ENCODE results near the gene HTR6. TPM values are rescaled to one million over a fixed set of nuclear protein-coding genes. Genes with fewer than 3 reads are reported as not detected.

HTR6 gene
- total and polyA plus RNA-seq, 2 of the 4 experiments (the other 2 are of a cell fraction) = not detected

GRCh38 chr1:19621274-19621950 is 43.3 kb upstream of the HTR6 start:
- intact Hi-C loops (cut with micrococcal nuclease) = no loop called here
- Histone ChIP-seq H3K4ac (ENCODE audit: low read depth, low read length) (no peak overlapping the region), H2BK15ac (ENCODE audit: low read depth, low read length) (no peak overlapping the region), H3K27me3 (ENCODE audit: control insufficient read depth, insufficient read depth, low read length) (no peaks in the 10 kb centered on the region), H2AK9ac (replicated peaks; ENCODE audit: low read depth, low read length, poor library complexity) (no peak overlapping the region), H2BK5ac (ENCODE audit: low read depth, low read length, poor library complexity, severe bottlenecking) (no peak overlapping the region), H2BK120ac (ENCODE audit: low read depth, low read length) (no peak overlapping the region), H3K4me3 (ENCODE audit: insufficient read depth, low read depth, low read length) (no peak overlapping the region), H2BK20ac (ENCODE audit: low read depth, low read length) (no peak overlapping the region), H2AFZ (replicated peaks; ENCODE audit: low read length, poor library complexity) (no peak overlapping the region), H4K5ac (ENCODE audit: low read depth, low read length) (no peak overlapping the region), H3K18ac (ENCODE audit: low read depth, low read length) (no peak overlapping the region), H3K36me3 (ENCODE audit: control insufficient read depth, insufficient read depth, low read length) (peaks cover 17% of the 10 kb centered on the region), H3K9me3 (ENCODE audit: control insufficient read depth, insufficient read depth, low read length) (no peaks in the 10 kb centered on the region), H3K27ac (ENCODE audit: insufficient read depth, low read length) (no peak overlapping the region), H4K20me1 (ENCODE audit: insufficient read depth, low read length) (peaks cover 17% of the 10 kb centered on the region; the same call in 1 of the 2 replicates), H3K79me1 (ENCODE audit: low read depth in 1 of 2, low read length in 2 of 2) (peaks cover 38 to 67% of the 10 kb centered on the region in 2 experiments), H4K91ac (ENCODE audit: insufficient read depth, low read depth, low read length) (no peak overlapping the region), H3K4me1 (ENCODE audit: control insufficient read depth, insufficient read depth, low read length) (peaks cover 23% of the 10 kb centered on the region), H3K9ac (ENCODE audit: low read depth, low read length) (no peak overlapping the region), H4K8ac (ENCODE audit: low read depth in 2 of 2, low read length in 2 of 2) (no peak overlapping the region), H3K9me1 (ENCODE audit: insufficient read depth, low read length) (0 out of 2 replicates have a peak, but pooled peaks cover 7% of the 10 kb centered on the region), H3K14ac (replicated peaks; ENCODE audit: low read depth, low read length) (no peak overlapping the region), H2AK5ac (ENCODE audit: low read depth, low read length) (no peak overlapping the region), H3K4me2 (ENCODE audit: low read depth, low read length) (no peak overlapping the region), H3K56ac (ENCODE audit: extremely low read depth, insufficient read depth, low read length) (no peak overlapping the region), H3K23ac (ENCODE audit: low read depth, low read length) (no peak overlapping the region)
- dilution Hi-C loops (cut with HindIII; ENCODE audit: low sequenced_read_pairs, unreplicated experiment) = no loop called here
- TF ChIP-seq MAFK (IDR thresholded peaks at IDR 0.05; ENCODE audit: low read depth, low read length) = no peak
- no peak for TF ChIP-seq MXI1 (IDR thresholded peaks at IDR 0.05; ENCODE audit: borderline replicate concordance, low read depth, low read length)
- TF ChIP-seq RAD21 (IDR thresholded peaks at IDR 0.05; ENCODE audit: low read length) = no peak
- no CpG with 5 or more reads among the region's 4 CpGs for WGBS, 2 experiments (ENCODE audit: extremely low coverage in 2 of 2, insufficient read length in 1 of 2)
- ChIA-PET POLR2A (ENCODE audit: unreplicated experiment) (no interaction called here), CTCF (interaction anchor here (0.6 kb wide), 1 partner anchor 11 kb away, joined by 3 read pairs; no protein-coding TSS in a partner anchor)
- ATAC-seq (ENCODE audit: low read depth) (no peak), DNase-seq (no peak)
- no TSS peak for BruUV-seq (replicated peaks)
- in situ Hi-C loops (cut with MboI; ENCODE audit: low sequenced_read_pairs) = no loop called here
